Parathyroid adenoma (tissue), 2 donors: Measurements from ENCODE around the gene BANP.
"Not testable (repeated sequence)": the region's sequence is repeated elsewhere in the genome, so short reads cannot be mapped to it uniquely, and the experiment has no call there.

ENCODE experiments used
- H2AFZ ChIP-seq: fragments of 300-600 bp; sonication (generic); one replicate; pipeline ENCODE4 v1.7.0; 2017; ENCODE audit warnings: antibody characterized with exemption, mild to moderate bottlenecking
- H3K27ac ChIP-seq: fragments of 300-600 bp; sonication (generic); one replicate; pipeline ENCODE4 v1.7.0; 2017
- H3K27me3 ChIP-seq: fragments of 300-600 bp; sonication (generic); one replicate; pipeline ENCODE4 v1.7.0; 2017; ENCODE audit warnings: low read length; ENCODE audit not compliant: control insufficient read depth, insufficient read depth
- H3K36me3 ChIP-seq: fragments of 300-600 bp; sonication (generic); one replicate; pipeline ENCODE4 v1.7.0; 2017; ENCODE audit warnings: low read length; ENCODE audit not compliant: control insufficient read depth, insufficient read depth
- H3K4me1 ChIP-seq: fragments of 300-600 bp; sonication (generic); one replicate; pipeline ENCODE4 v1.7.0; 2017; ENCODE audit warnings: control low read depth
- H3K4me2 ChIP-seq: fragments of 300-600 bp; sonication (generic); one replicate; pipeline ENCODE4 v1.7.0; 2017; ENCODE audit warnings: low read length
- H3K4me3 ChIP-seq: fragments of 300-600 bp; sonication (generic); one replicate; pipeline ENCODE4 v1.7.0; 2017; ENCODE audit warnings: low read depth, low read length
- H3K79me2 ChIP-seq: fragments of 300-600 bp; sonication (generic); one replicate; pipeline ENCODE4 v1.7.0; 2017; ENCODE audit warnings: control low read depth
- H3K9ac ChIP-seq: fragments of 300-600 bp; sonication (generic); one replicate; pipeline ENCODE4 v1.7.0; 2017; ENCODE audit warnings: mild to moderate bottlenecking
- H3K9me3 ChIP-seq: fragments of 300-600 bp; sonication (generic); one replicate; pipeline ENCODE4 v1.7.0; 2017; ENCODE audit warnings: low read length; ENCODE audit not compliant: control insufficient read depth
- TF ChIP-seq, protein P1 (sequence below): fragments of 300-600 bp; sonication (generic); IDR thresholded peaks from one replicate; pipeline ENCODE4 v1.7.0; 2017; ENCODE audit warnings: antibody characterized with exemption, mild to moderate bottlenecking
- donor health status: primary hyperparathyroidism.

BANP gene

DNA sequence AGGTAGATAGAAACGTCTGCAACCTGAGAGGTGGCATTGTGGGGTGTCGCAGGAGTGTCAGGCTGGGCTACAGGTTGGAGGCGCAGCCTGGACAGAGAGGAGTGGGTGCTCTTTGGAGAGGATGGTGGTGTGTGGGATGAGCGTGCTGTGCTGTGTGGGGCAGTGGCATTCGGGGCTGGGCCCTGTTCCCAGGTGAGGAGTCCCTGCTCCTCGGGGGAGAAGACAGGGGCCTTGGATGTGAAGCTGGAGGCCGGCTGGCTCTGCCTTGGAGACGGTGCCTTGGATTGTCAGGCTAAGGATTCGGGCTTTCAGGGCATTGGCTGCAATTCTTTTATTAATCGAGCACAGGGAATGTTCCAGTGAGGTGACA lies 69.3 kb downstream of the BANP start:
- H3K9ac ChIP-seq, result no peak overlapping the region
- no peaks in the 10 kb centered on the region for H3K4me1 ChIP-seq
- no peak overlapping the region for H3K4me2 ChIP-seq
- TF ChIP-seq, protein P1, sequence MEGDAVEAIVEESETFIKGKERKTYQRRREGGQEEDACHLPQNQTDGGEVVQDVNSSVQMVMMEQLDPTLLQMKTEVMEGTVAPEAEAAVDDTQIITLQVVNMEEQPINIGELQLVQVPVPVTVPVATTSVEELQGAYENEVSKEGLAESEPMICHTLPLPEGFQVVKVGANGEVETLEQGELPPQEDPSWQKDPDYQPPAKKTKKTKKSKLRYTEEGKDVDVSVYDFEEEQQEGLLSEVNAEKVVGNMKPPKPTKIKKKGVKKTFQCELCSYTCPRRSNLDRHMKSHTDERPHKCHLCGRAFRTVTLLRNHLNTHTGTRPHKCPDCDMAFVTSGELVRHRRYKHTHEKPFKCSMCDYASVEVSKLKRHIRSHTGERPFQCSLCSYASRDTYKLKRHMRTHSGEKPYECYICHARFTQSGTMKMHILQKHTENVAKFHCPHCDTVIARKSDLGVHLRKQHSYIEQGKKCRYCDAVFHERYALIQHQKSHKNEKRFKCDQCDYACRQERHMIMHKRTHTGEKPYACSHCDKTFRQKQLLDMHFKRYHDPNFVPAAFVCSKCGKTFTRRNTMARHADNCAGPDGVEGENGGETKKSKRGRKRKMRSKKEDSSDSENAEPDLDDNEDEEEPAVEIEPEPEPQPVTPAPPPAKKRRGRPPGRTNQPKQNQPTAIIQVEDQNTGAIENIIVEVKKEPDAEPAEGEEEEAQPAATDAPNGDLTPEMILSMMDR, result no peak
- H3K4me3 ChIP-seq, result no peak overlapping the region
- H3K27me3 ChIP-seq, result no peaks in the 10 kb centered on the region
- H3K79me2 ChIP-seq, result peaks cover 12% of the 10 kb centered on the region
- H3K27ac ChIP-seq, result no peak overlapping the region
- H2AFZ ChIP-seq, result no peak overlapping the region
- H3K36me3 ChIP-seq, result no peaks in the 10 kb centered on the region
- no peaks in the 10 kb centered on the region for H3K9me3 ChIP-seq

DNA sequence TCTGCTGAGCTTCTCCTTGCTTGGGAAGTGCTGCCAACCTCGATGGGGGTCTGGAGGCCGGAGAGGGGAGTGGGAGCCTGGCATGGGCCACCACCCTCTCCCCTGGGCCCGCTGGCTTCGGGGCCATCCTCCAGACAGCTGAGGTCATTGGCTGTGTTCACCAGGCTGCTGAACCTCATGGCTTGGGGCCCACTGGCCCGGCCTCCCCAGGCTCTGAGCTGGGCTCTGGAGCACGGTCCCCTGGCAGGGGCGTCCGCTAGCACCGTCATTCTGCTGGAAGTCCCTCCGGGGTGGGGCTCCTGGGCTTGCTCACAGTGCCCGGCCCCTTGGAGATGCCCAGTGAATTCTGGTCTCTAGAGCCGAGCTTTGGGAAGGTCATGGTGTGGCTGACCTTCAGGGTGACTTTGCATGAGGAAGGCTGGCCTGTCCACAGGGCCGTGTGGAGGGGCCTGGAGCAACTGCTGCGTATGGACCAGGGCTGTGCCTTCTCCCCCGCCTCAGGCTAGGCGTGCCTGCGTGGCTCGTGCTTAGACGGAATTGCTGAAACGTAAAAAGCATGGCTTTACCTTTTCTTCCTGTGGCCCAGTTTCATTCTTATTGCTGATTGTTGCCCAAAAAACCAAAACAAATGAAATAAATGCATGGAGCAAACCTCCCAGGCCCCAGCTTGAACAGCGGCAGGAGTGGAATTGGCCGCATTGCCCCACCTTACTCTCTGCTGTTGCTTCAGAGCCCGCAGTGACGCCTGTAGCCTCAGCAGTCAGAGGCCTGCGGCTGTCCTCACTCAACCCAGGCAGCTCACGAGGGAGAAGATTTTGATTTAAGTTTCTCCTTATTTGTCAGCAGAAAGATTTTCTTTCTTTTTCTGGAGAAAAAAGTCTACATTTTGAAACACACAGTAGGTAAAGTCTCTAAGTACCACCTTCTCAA lies 70.1 kb downstream of the BANP start:
- H3K9ac ChIP-seq, H2AFZ ChIP-seq, H3K36me3 ChIP-seq, H3K4me2 ChIP-seq, H3K9me3 ChIP-seq, H3K4me1 ChIP-seq, H3K27me3 ChIP-seq, H3K4me3 ChIP-seq, H3K27ac ChIP-seq: not testable (repeated sequence)
- peaks cover 17% of the 10 kb centered on the region for H3K79me2 ChIP-seq

DNA sequence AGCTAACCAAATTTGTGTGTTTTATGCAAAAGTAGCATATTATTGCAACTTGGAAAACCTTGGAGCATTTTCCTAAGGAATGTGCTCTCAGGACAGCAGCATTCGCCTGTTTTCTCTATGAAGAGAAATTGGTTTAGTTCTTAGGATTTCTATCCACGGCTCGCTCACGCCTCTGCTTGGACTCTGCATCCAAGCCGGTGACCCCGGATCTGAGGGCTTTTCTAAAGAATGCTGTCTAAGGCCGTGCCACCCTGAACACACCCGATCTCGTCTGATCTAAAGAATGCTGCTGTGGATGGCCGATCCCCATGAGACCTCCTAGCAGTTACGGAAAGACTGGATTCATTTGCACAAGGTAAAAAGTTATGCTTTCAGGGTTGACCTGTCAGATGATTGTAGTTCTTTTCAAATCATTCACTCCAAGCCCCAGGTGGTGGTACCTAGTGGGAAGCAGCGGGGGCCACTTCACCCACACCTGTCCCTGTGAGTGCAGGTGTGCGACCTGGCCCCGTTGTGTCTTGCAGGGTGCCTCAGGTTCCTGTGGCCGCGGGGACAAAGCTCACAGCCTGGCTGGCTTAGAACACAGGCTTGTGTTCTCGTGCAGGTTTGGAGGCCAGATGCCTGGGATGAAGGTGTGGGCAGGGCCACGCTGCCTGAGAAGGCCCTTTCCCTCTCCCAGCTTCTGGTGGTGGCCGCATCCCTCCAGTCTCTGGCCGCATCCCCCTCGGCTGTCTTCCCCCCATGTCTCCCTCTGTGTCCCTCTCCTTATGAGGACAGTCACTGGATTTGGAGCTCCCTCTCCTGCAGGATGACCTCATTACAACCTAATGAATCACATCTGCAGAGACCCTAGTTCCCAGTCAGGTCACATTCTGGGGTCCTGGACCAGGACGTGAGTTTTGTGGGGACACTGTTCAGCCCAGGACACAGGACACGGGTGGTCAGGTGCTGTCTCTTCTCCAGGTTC lies 71.1 kb downstream of the BANP start:
- Histone ChIP-seq H3K27ac (no peak overlapping the region), H3K27me3 (no peaks in the 10 kb centered on the region), H3K9me3 (no peaks in the 10 kb centered on the region), H2AFZ (no peak overlapping the region), H3K9ac (no peak overlapping the region), H3K4me2 (no peak overlapping the region), H3K36me3 (no peaks in the 10 kb centered on the region), H3K4me3 (no peak overlapping the region), H3K79me2 (peaks cover 17% of the 10 kb centered on the region), H3K4me1 (no peaks in the 10 kb centered on the region)
- TF ChIP-seq, protein P1, result no peak

DNA sequence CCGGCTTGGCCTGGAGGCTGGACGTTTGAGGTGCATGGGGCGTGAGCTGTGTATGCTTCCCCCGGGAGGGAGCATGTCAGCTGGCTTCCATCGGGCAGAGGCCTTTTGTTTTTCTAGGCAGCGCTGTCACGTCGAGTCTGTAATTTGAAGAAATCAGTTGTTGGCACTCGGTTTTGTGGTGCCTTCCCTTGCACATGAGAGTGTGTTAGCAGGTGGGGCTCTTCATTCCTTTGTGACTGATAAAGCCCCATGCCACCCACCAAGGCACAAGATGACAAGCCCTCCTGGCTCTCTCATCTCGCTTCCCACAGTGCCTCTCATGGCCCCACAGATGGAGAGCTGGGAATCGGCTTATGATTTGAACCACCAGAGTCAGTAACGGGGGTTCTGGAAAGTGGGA lies 72.1 kb downstream of the BANP start:
- H3K4me2 ChIP-seq, result no peak overlapping the region
- no peak overlapping the region for H3K27ac ChIP-seq
- H3K9me3 ChIP-seq, result no peaks in the 10 kb centered on the region
- TF ChIP-seq, protein P1, result no peak
- H3K4me3 ChIP-seq, result no peak overlapping the region
- H3K79me2 ChIP-seq, result peaks cover 17% of the 10 kb centered on the region
- no peaks in the 10 kb centered on the region for H3K36me3 ChIP-seq
- H3K27me3 ChIP-seq, result no peaks in the 10 kb centered on the region
- H2AFZ ChIP-seq, result no peak overlapping the region
- no peak overlapping the region for H3K9ac ChIP-seq
- H3K4me1 ChIP-seq, result no peaks in the 10 kb centered on the region

DNA sequence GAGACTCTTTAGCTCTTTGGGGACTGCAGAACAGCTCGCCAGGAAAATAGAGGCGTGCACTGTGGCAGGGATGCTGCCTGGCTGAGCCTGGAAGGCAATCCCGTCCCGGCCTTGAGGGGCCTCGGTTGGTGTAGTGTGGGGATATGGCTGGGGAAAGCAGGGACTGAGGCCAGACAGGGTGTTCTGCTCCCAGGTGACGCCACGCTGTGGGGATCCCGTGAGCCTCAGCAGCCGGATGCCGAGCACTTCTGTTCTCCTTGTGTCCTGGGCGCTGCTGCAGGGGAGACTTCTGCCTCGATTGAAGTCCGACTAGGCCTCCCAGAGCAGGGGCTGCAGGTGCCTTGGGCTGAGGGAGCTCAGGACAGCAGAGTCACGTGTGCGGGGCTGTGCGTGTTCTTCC lies 72.6 kb downstream of the BANP start:
- no peak overlapping the region for H3K27ac ChIP-seq
- H3K9me3 ChIP-seq, result no peaks in the 10 kb centered on the region
- peaks cover 17% of the 10 kb centered on the region for H3K79me2 ChIP-seq
- no peak overlapping the region for H2AFZ ChIP-seq
- no peak overlapping the region for H3K4me2 ChIP-seq
- H3K27me3 ChIP-seq, result no peaks in the 10 kb centered on the region
- no peak overlapping the region for H3K4me3 ChIP-seq
- no peaks in the 10 kb centered on the region for H3K4me1 ChIP-seq
- H3K36me3 ChIP-seq, result no peaks in the 10 kb centered on the region
- no peak overlapping the region for H3K9ac ChIP-seq
- TF ChIP-seq, protein P1, result no peak

DNA sequence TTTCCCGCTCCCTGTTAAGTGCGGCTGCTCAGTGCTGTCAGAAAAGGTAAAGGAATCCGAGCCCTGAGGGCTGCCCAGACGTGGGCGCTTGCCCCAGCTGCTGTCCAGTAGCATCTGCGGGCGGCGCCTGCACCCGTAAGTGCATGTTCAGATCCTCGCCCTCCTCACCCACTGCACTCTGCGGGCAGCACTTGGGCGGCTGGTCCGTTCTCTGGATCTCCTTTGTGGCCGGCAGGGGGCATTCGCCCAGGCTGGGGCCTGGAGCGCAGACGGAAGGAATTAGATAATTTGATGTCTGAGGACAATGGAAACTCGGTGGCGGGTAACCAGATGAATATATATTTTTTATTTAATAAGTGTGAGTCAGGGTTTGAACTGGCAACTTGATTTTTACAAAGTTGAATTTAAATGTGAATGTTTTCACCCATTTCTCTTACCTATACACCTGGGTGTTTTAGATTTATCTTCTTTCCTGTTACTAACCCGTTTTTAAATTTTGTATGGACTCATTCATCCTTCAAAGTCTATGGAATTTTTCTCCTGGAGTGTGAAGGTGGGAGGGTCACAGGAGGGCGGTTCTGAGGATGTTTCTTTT lies 73.4 kb downstream of the BANP start:
- H3K4me3 ChIP-seq, H2AFZ ChIP-seq, H3K4me2 ChIP-seq, H3K4me1 ChIP-seq, H3K27ac ChIP-seq, H3K36me3 ChIP-seq, H3K27me3 ChIP-seq, H3K9ac ChIP-seq, H3K9me3 ChIP-seq: not testable (repeated sequence)
- H3K79me2 ChIP-seq, result peaks cover 15% of the 10 kb centered on the region

DNA sequence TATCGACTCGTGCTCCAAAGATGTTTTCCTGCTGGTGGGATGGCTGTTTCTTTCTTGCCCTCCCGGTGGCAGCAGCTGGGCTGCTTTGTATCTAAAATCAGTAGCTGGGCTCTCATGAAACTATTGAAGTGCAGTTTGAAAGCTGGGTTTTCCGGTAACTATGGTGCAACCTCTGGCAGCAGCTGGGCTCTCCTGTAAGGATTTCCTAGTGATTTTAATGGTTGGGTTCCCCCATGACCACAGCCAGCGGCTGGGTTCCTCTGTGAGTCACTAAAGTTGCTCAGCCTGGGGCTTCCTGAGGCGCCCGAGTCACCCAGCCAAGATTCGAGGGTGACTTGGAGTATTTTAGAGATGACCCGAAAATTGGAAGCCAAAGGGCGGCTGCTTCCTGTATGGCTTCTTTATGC lies 73.9 kb downstream of the BANP start:
- not testable (repeated sequence) for H3K4me3 ChIP-seq, H2AFZ ChIP-seq, H3K27ac ChIP-seq, H3K9me3 ChIP-seq, H3K27me3 ChIP-seq, H3K9ac ChIP-seq, H3K36me3 ChIP-seq, H3K4me1 ChIP-seq, H3K4me2 ChIP-seq
- peaks cover 14% of the 10 kb centered on the region for H3K79me2 ChIP-seq
